Measurements from ENCODE around the gene WDR20. TPM values are rescaled to one million over a fixed set of nuclear protein-coding genes. Genes with fewer than 3 reads are reported as not detected.
A peak's percentile ranks its signal among the peaks of the same experiment; 100 is the strongest.
"Not testable (repeated sequence)": the region's sequence is repeated elsewhere in the genome, so short reads cannot be mapped to it uniquely, and the experiment has no call there.

The WDR20 gene
- total RNA-seq, 2 experiments from 2014 or later = 22.3 to 27.3 TPM

DNA sequence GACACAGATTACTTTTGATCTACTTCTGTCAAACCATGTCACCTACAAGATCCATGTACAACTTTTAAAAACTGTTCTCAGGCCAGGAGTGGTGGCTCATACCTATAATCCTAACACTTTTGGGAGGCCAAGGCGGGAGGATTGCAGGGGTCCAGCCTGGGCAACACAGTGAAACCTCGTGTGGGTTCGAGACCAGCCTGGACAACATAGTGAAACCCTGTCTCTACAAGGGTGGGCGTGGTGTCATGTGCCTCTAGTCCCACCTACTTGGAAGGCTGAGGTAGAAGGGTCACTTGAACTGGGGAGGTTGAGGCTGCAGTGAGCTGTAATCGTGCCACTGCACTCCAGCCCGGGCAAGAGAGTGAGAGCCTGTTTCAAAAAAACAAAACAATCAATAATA, 5.7 kb downstream of the WDR20 start:
- Mint-ChIP-seq H3K9me3 (no peaks in the 10 kb centered on the region), H3K4me3 (no peak overlapping the region), H3K4me1 (peaks cover 51% of the 10 kb centered on the region), H3K27ac (no peak overlapping the region), H3K27me3 (no peaks in the 10 kb centered on the region), H3K36me3 (peaks cover 10% of the 10 kb centered on the region)
- DNase-seq = no peak

DNA sequence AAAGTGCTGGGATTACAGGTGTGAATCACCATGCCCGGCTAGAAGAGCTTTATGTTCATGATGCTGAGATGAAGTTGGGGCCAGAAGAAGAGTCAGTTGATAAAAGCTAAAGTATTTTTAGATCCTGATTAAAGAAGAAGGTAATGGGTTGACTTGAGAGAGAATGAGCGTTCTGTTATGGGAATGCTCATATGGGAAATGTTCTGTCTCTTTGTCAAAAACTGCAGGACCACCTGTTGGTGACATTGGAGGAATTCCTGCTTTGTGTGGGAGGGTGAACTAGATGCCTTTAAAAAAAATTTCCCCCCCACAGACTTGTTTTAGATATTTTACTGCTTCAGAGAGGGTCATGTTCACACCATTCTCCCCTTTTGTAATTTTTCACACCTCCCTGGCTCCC, 6.7 kb downstream of the WDR20 start:
- Mint-ChIP-seq H3K27ac (no peak overlapping the region), H3K36me3 (peaks cover 13% of the 10 kb centered on the region), H3K4me1 (peaks cover 41% of the 10 kb centered on the region)

DNA sequence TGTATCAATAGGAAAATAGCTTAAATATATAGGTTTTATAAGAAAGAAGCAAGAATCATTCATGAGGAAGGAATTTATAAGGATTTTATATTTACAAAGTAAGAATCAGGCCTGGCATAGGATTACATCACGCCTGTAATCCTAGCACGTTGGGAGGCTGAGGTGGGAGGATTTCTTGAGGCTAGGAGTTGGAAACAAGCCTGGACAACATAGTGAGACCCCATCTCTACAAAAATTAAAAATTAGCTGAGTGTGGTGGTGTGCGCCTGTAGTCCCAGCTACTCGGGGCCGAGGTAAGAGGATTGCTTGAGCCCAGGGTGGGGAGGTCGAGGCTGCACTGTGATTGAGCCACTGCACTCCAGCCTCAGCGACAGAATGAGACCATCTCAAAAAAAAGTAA, 10.4 kb downstream of the WDR20 start:
- Mint-ChIP-seq H3K4me1 (peaks cover 34% of the 10 kb centered on the region), H3K4me3 (no peak overlapping the region), H3K27ac (no peak overlapping the region), H3K9me3 (no peaks in the 10 kb centered on the region), H3K27me3 (no peaks in the 10 kb centered on the region), H3K36me3 (peaks cover 28% of the 10 kb centered on the region)
- DNase-seq = no peak

More for the DNA sequence above, 6.7 kb downstream of the WDR20 start:
- Mint-ChIP-seq H3K9me3 (no peaks in the 10 kb centered on the region), H3K27me3 (no peaks in the 10 kb centered on the region), H3K4me3 (no peak overlapping the region)
- no peak for DNase-seq

DNA sequence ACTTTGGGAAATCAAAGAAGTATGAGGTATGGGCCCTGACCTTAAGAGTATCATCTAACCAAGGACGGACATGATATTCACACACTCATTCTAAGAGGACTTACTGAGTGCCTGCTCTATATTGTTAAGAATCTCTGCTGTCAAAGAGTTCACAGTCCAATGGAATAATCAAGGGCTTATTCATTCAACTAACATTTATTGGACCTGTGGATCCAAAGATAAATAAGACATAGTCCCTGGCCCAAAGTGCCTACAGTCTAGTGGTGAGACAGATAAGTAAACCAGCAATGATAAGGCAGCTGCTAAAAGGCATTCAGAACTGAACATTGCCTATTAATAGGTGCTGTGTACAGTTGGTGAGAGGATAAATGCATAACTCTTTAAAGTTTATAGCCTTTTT, 11.0 kb downstream of the WDR20 start:
- Mint-ChIP-seq H3K27me3 (no peaks in the 10 kb centered on the region), H3K4me3 (no peak overlapping the region), H3K4me1 (peaks cover 33% of the 10 kb centered on the region), H3K27ac (no peak overlapping the region), H3K36me3 (peaks cover 26% of the 10 kb centered on the region), H3K9me3 (no peaks in the 10 kb centered on the region)
- DNase-seq = no peak

DNA sequence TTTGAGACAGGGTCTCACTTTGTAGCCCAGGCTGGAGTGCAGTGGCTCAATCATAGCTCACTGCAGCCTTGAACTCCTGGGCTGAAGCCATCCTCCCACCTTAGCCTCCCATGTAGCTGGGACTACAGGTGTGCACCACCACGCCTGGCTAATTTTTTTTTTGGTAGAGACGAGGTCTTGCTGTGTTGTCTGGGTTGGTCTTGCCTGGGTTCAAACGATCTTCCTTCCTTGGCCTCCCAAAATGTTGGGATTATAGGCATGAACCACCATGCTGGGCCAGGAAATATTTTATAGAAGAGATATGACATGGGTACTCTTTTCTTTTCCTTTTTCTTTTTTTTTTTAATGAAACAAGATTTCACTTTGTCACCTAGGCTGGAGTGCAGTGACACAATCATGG, 11.7 kb downstream of the WDR20 start:
- not testable (repeated sequence) for H3K27me3 Mint-ChIP-seq, DNase-seq, H3K4me3 Mint-ChIP-seq, H3K27ac Mint-ChIP-seq, H3K9me3 Mint-ChIP-seq
- Mint-ChIP-seq H3K4me1 (peaks cover 30% of the 10 kb centered on the region), H3K36me3 (peaks cover 24% of the 10 kb centered on the region)

DNA sequence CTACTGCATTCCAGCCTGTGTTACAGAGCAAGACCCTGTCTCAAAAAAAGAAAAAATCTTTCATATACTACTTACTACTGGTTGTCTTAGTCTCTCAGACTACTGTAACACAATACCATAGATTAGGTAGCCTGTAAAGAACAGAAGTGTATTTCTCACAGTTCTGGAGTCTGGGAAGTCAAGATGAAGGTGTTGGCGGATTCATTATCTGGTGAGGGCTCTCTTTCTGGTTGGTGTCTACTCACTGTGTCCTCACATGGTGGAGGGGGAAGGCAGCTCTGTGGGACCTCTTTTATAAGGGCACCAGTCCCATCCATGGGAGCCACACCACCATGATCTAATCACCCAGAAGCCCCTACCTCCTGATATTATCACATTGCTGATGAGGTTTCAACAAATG, 14.4 kb downstream of the WDR20 start:
- Mint-ChIP-seq H3K4me1 (peaks cover 34% of the 10 kb centered on the region), H3K27me3 (no peaks in the 10 kb centered on the region), H3K4me3 (no peak overlapping the region), H3K27ac (no peak overlapping the region), H3K9me3 (no peaks in the 10 kb centered on the region), H3K36me3 (peaks cover 26% of the 10 kb centered on the region)
- DNase-seq = no peak

DNA sequence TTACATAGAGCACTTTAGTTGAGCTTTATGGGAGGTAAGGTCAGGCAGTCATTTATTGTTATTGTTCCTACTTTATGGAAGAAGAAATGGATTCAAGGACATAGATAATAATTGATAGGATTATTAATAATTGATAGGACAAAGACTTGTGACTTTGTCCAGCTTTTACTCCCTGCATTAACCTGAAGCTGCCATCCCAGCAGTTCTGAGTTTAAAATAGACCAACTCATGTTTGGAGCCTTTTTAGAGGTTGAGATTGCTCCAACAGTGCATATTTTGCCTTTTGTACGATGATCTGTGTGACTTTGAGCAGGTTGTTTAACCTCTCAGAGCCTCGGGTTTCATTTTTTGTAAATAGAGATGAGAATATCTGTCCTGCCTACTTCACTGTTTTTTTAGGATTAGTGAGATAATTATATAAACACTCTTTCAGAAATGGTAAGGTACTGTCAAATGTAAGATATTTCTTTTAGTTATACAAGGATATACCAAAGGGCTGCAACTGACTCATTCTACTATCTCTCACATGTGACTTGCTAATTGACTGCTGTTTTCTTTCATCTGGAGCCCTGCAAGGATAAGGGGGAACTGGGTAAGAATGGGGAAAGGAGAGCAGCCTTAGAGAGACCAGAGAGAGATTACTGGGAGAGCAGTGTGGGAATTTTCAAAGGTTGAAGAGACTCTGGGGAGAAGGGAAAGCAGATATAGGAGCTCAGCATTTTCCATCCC, 15.3 kb downstream of the WDR20 start:
- Mint-ChIP-seq H3K9me3 (no peaks in the 10 kb centered on the region), H3K36me3 (peaks cover 26% of the 10 kb centered on the region), H3K4me3 (no peak overlapping the region), H3K4me1 (peaks cover 35% of the 10 kb centered on the region), H3K27ac (no peak overlapping the region), H3K27me3 (no peaks in the 10 kb centered on the region)
- no peak for DNase-seq

DNA sequence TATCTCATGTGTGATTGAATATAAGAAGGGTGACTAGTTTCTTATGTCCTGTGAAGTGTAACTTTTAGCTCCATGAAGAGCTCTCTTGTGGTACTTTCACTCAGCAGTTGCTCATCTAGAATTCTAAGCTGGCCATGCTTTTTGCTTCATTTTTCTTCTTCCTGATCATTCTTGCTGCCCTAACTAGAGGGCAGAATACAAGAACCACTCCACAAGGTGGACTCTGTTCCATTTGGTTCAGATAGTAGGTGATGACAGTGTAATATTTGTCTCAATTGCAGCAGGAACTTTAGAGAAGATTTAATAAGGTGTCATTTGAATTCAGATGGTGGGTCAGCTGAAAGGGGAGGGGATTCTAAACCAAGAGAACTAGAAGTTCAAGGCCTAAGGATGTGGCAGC, 17.6 kb downstream of the WDR20 start:
- H3K4me3 Mint-ChIP-seq = no peak overlapping the region
- peaks cover 18% of the 10 kb centered on the region for H3K36me3 Mint-ChIP-seq
- no peaks in the 10 kb centered on the region for H3K9me3 Mint-ChIP-seq
- H3K4me1 Mint-ChIP-seq = peaks cover 41% of the 10 kb centered on the region
- no peaks in the 10 kb centered on the region for H3K27me3 Mint-ChIP-seq
- DNase-seq = no peak
- peak overlapping the region; percentile 14 for H3K27ac Mint-ChIP-seq

DNA sequence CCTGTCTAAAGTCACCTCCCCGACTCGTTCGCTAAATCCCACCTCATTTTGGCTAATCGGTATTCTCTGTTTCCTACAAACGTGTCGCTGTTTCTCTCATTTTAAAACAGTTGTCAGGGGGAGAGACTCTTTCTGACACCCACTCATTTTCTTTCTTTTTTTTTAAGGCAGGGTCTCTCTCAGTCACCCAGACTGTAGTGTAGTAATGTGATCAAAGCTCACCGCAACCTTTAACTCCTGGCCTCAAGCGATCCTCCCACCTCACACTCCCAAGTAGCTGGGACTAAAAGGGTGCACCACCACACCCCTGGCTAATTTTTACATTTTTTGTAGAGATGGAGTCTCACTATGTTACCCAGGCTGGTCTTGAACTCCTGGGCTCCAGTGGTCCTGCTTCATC, 19.1 kb downstream of the WDR20 start:
- DNase-seq = no peak
- peak overlapping the region; percentile 69 for H3K27ac Mint-ChIP-seq
- H3K9me3 Mint-ChIP-seq = no peaks in the 10 kb centered on the region
- peaks cover 43% of the 10 kb centered on the region for H3K4me1 Mint-ChIP-seq
- H3K27me3 Mint-ChIP-seq = no peaks in the 10 kb centered on the region
- no peak overlapping the region for H3K4me3 Mint-ChIP-seq
- H3K36me3 Mint-ChIP-seq = peaks cover 10% of the 10 kb centered on the region

DNA sequence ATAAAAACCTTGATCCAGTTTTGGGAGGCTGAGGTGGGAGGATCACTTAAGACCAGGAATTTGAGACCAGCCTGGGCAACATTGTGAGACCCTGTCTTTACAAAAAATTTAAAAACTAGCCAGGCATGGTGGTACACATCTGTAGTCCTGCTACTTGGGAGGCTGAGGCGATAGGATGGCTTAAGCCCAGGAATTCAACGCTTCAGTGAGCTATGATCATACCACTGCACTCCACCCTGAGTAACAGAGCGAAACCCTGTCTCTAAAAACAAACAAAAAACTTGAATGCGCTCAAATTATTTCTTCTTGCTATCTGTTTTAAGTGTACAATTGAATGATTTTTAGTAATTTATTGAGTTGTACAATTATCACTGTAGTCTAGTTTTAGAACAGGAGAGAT, 20.1 kb downstream of the WDR20 start:
- Mint-ChIP-seq H3K9me3 (no peaks in the 10 kb centered on the region), H3K36me3 (peaks cover 17% of the 10 kb centered on the region), H3K27ac (no peak overlapping the region), H3K4me1 (peaks cover 45% of the 10 kb centered on the region), H3K4me3 (no peak overlapping the region), H3K27me3 (no peaks in the 10 kb centered on the region)
- DNase-seq = no peak

DNA sequence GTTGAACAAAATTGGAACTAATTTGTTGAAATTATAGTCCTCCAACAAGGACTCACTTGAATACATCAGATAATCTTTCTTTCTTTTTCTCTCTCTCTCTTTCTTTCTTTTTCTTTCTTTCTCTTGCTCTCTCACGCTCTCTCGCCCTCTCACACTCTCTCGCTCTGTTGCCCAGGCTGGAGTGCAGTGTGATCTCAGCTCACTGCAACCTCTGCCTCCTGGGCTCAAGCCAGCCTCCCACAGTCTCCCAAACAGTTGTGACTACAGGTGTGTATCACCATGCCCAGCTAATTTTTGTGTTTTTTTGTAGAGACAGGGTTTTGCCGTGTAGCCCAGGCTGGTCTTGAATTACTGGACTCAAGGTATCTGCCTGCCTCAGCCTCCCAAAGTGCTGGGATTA, 22.8 kb downstream of the WDR20 start:
- Mint-ChIP-seq H3K27ac (no peak overlapping the region), H3K36me3 (peaks cover 17% of the 10 kb centered on the region), H3K27me3 (no peaks in the 10 kb centered on the region), H3K9me3 (no peaks in the 10 kb centered on the region), H3K4me1 (peaks cover 55% of the 10 kb centered on the region), H3K4me3 (no peak overlapping the region)
- DNase-seq = no peak

DNA sequence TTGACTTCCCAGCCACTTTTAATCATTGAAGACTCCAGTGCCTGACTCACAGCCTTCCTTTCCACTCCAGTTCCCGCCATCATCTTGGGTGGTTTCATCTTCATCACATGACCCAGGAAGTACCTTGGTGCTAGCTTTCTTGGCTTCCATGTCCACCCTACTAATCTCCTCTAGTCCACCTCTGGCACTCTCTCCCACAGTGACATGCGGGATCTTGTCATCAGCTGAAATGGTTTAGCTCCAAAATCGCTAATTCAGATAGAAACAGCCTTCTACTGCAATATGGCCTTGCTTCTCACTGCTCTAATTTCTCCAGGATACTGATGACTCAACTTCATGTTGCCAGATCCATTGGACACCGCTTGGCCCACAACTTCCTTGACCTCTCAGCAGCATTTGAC, 24.5 kb downstream of the WDR20 start:
- DNase-seq = no peak
- peaks cover 13% of the 10 kb centered on the region for H3K36me3 Mint-ChIP-seq
- H3K9me3 Mint-ChIP-seq = no peaks in the 10 kb centered on the region
- no peak overlapping the region for H3K4me3 Mint-ChIP-seq
- no peaks in the 10 kb centered on the region for H3K27me3 Mint-ChIP-seq
- H3K27ac Mint-ChIP-seq = no peak overlapping the region
- H3K4me1 Mint-ChIP-seq = peaks cover 46% of the 10 kb centered on the region

DNA sequence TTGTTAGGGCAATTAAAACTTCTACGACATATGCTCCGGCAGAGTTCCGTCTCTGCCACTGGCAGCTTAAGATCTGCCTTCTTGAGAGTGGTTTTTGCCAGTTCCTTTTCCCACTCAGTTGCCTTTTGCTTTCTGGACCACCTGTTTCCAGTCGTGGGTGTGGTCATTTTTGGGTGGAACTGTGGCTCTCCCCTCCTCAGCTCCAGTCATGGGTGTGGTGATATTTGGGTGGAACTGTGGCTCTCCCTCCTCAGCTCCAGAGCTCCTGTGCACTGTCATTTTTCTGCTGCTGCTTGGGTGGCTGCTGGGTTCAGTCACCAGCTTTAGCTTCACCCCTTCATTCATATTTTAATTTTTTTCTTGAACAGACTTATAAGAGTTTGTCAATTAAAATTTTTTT, 25.3 kb downstream of the WDR20 start:
- H3K9me3 Mint-ChIP-seq = no peaks in the 10 kb centered on the region
- peak overlapping the region; percentile 34 for H3K27ac Mint-ChIP-seq
- peaks cover 47% of the 10 kb centered on the region for H3K4me1 Mint-ChIP-seq
- H3K36me3 Mint-ChIP-seq = peaks cover 13% of the 10 kb centered on the region
- H3K4me3 Mint-ChIP-seq = no peak overlapping the region
- no peaks in the 10 kb centered on the region for H3K27me3 Mint-ChIP-seq
- no peak for DNase-seq

DNA sequence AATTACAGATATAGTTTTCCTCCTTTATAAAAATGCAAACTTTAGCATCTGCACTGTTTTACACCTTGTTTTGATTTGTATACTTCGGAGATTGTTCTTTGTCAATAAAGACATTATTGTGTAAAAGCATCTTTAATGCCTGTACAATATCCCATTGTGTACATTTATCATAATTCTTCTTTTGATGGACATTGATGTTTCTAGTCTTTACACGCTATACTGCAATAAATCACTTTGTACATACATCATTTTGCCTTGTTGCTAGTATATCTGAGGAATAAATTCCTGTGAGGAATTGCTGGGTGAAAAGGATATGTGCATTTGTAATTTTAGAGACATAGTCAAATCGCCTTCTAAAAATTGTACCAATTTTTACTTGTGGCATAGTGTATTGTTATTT, 30.4 kb downstream of the WDR20 start:
- no peak overlapping the region for H3K4me3 Mint-ChIP-seq
- H3K27ac Mint-ChIP-seq = no peak overlapping the region
- DNase-seq = no peak
- peaks cover 7% of the 10 kb centered on the region for H3K36me3 Mint-ChIP-seq
- H3K9me3 Mint-ChIP-seq = no peaks in the 10 kb centered on the region
- peaks cover 36% of the 10 kb centered on the region for H3K4me1 Mint-ChIP-seq
- no peaks in the 10 kb centered on the region for H3K27me3 Mint-ChIP-seq

DNA sequence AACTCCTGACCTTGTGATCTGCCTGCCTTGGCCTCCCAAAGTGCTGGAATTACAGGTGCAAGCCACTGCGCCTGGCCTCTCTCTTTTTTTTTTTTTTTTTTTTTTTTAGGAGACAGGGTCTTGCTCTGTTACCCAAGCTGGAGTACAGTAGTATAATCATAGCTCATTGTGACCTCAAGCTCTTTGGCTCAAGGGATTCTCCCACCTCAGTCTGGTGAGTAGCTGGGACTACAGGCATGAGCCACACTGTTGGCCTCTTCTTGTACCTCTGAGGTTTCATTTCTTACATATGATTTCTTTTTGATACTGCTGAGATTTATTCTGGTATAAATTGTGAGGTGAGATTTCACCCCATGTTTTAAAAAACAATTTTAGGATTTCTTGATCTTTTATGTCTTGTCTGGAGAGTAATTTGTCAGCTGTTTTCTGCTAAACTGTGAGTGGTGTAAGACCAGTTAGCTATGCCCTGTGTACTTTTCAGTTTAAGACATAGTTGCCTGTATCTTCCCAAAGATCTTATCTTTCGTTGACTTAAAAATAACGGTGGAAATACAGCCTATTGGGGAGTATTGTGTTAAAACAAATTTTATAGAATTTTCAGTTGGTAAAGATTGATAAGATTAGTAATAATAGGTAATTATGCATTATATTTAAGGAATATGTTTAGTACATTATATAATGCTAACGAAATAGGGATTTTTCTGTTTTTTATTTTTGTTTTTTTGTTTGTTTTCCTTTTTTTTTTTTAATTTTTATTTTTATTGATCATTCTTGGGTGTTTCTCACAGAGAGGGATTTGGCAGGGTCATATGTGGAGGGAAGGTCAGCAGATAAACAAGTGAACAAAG, 31.7 kb downstream of the WDR20 start:
- H3K36me3 Mint-ChIP-seq = peaks cover 12% of the 10 kb centered on the region
- no peak overlapping the region for H3K4me3 Mint-ChIP-seq
- H3K27me3 Mint-ChIP-seq = no peaks in the 10 kb centered on the region
- no peak overlapping the region for H3K27ac Mint-ChIP-seq
- no peak for DNase-seq
- H3K9me3 Mint-ChIP-seq = peaks cover under 1% of the 10 kb centered on the region
- H3K4me1 Mint-ChIP-seq = peaks cover 36% of the 10 kb centered on the region

DNA sequence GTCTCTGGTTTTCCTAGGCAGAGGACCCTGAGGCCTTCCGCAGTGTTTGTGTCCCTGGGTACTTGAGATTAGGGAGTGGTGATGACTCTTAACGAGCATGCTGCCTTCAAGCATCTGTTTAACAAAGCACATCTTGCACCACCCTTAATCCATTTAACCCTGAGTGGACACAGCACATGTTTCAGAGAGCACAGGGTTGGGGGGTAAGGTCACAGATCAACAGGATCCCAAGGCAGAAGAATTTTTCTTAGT, 32.2 kb downstream of the WDR20 start:
- H3K4me1 Mint-ChIP-seq = peaks cover 33% of the 10 kb centered on the region
- not testable (repeated sequence) for H3K27me3 Mint-ChIP-seq, H3K27ac Mint-ChIP-seq, H3K4me3 Mint-ChIP-seq, H3K9me3 Mint-ChIP-seq, DNase-seq
- H3K36me3 Mint-ChIP-seq = peaks cover 14% of the 10 kb centered on the region
